HG02870 (cell line): ENCODE measurements around the gene ZNF366.
"Not testable (repeated sequence)": the region's sequence is repeated elsewhere in the genome, so short reads cannot be mapped to it uniquely, and the experiment has no call there.

Source experiments
- ATAC-seq: cut with Tn5 transposase; IDR thresholded peaks from one replicate; pipeline ENCODE4 v1.9.1; 2021; ENCODE audit warnings: mild to moderate bottlenecking, moderate library complexity; ENCODE audit not compliant: unreplicated experiment

The ZNF366 gene

GRCh38 chr5:72412283-72413055, 94.7 kb downstream of the ZNF366 start:
- ATAC-seq: no peak

GRCh38 chr5:72410688-72411295, 96.4 kb downstream of the ZNF366 start:
- ATAC-seq: no peak

- no peak for ATAC-seq
Observed at GRCh38 chr5:72408603-72409002, 98.6 kb downstream of the ZNF366 start.

GRCh38 chr5:72408127-72408526, 99.1 kb downstream of the ZNF366 start:
- ATAC-seq: no peak

GRCh38 chr5:72407541-72407940, 99.7 kb downstream of the ZNF366 start:
- ATAC-seq: no peak

- ATAC-seq: no peak
Observed at GRCh38 chr5:72407078-72407477, 100.1 kb downstream of the ZNF366 start.

GRCh38 chr5:72404771-72405170, 102.4 kb downstream of the ZNF366 start:
- not testable (repeated sequence) for ATAC-seq

GRCh38 chr5:72402959-72403628, 104.1 kb downstream of the ZNF366 start:
- no peak for ATAC-seq

GRCh38 chr5:72402381-72402890, 104.8 kb downstream of the ZNF366 start:
- ATAC-seq: no peak

- no peak for ATAC-seq
Observed at GRCh38 chr5:72400950-72401349, 106.3 kb downstream of the ZNF366 start.

GRCh38 chr5:72397836-72398235, 109.4 kb downstream of the ZNF366 start:
- ATAC-seq: no peak

GRCh38 chr5:72394688-72395087, 112.5 kb downstream of the ZNF366 start:
- no peak for ATAC-seq

- no peak for ATAC-seq
Observed at GRCh38 chr5:72393052-72393451, 114.2 kb downstream of the ZNF366 start.
